ENCODE data around the gene PRPF6.

DNA sequence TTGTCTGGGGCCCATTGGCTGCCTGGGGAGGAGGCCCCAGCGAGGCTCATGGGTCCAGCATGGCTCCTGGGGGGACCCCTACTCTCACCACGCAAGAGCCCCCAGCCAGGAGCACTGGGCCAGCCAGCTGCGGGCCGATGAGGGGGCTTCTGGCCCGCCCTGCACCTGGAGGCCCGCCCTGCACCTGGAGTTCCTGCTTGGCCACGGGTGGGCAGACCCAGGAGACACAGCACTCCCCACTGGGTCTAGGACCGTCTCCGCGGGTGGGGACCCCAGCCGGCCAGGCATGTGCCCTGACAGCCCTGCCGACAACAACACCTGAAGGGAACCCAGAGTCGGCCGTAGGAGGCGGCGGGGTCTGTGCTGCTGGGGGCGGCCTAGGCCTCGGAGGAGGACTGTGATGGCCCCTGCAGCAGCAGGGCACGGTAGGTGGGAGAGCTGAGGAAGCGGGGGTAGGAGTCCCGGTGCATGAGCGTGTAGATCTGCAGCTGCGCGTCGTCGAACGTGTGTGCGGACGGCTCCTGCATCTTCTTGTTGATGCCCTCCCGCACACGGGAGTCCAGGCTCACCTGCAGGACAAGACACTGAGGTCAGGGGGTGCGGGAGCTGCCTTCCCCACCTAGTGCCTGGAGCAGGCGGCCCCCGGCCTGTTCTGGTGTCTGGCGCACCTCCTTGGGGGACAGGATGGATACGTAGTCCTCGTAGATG is 92.7 kb downstream of the PRPF6 start:
- TF ChIP-seq, protein P1, sequence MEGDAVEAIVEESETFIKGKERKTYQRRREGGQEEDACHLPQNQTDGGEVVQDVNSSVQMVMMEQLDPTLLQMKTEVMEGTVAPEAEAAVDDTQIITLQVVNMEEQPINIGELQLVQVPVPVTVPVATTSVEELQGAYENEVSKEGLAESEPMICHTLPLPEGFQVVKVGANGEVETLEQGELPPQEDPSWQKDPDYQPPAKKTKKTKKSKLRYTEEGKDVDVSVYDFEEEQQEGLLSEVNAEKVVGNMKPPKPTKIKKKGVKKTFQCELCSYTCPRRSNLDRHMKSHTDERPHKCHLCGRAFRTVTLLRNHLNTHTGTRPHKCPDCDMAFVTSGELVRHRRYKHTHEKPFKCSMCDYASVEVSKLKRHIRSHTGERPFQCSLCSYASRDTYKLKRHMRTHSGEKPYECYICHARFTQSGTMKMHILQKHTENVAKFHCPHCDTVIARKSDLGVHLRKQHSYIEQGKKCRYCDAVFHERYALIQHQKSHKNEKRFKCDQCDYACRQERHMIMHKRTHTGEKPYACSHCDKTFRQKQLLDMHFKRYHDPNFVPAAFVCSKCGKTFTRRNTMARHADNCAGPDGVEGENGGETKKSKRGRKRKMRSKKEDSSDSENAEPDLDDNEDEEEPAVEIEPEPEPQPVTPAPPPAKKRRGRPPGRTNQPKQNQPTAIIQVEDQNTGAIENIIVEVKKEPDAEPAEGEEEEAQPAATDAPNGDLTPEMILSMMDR (IDR thresholded peaks at IDR 0.05 in 4 of 5, conservative IDR thresholded peaks at IDR 0.05 in 1 of 5), result no peak
- TF ChIP-seq POLR2A (IDR thresholded peaks at IDR 0.05), result no peak

All from gastrocnemius medialis (tissue), 4 donors.